ENCODE measurements around the gene MBD3. TPM values are rescaled to one million over a fixed set of nuclear protein-coding genes. Genes with fewer than 3 reads are reported as not detected.
A peak's percentile ranks its signal among the peaks of the same experiment; 100 is the strongest.
"Not testable (repeated sequence)": the region's sequence is repeated elsewhere in the genome, so short reads cannot be mapped to it uniquely, and the experiment has no call there.

MBD3 gene
- polyA plus RNA-seq, 12 donors, result 40.7 to 68.7 (median 44.7) TPM; not detected in 1

DNA sequence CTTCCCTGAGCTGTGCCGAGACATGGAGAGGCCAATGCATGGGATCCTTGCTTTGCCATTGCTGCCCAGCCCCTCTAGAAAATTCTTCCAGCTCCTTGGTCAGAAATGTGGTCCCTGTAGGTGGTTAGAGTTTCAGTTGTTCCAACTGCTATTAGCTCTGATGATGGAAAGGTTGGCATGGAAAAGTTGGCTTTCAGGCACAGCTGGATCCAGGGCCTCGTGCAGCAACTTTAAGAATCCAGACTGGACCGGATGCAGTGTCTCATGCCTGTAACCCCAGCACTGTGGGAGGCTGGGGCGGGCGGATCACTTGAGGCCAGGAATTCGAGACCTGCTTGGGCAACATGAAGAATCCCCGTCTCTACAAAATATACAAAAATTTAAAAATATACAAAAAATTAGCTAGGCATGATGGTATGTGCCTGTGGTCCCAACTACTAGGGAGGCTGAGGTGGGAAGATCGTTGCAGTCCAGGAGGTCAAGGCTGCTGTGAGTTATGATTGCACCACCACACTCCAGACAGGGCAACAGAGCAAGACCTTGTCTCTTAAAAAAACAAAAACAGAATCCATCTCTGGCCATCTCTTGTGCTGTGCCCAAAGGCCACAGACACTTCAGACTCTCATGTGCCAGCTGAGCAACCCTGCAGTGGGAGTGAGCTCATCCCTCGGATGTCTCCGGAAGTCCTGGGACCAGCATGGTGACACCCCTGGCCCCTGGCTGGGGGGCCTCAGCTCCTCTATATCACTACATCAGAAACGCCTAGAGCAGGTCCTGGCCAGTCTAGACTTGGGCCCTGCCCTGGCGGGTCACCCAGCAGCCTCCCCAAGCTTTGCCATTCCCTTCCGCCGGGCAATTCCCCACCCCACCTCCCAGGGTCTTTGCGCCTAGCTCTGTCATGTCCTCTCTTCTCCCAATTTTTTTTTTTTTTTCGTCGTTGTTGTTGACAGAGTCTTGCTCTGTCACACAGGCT, 41.3 kb downstream of the MBD3 start:
- DNase-seq, result no peak

DNA sequence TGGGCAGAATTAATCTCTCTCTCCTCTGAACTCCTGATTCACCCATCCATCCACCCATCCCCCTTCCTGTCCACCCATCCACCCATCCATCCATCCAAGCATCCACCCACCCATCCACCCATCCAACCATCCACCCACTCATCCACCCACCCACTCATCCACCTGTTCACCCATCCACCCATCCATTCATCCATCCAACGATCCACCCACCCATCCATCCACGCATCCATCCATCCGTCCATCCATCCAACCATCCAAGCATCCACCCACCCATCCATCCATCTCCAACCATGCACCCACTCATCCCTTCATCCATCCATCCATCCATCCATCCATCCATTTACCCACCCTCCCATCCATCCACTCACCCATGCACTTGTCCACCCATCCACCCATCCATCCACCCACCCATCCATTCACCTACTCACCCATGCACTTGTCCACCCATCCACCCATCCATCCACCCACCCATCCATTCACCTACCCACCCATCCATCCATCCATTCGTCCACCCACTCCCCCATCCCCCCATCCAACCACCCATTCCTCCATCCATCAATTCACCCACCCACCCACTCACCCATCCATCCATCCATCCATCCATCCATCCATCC, 43.2 kb downstream of the MBD3 start:
- DNase-seq, result no peak

DNA sequence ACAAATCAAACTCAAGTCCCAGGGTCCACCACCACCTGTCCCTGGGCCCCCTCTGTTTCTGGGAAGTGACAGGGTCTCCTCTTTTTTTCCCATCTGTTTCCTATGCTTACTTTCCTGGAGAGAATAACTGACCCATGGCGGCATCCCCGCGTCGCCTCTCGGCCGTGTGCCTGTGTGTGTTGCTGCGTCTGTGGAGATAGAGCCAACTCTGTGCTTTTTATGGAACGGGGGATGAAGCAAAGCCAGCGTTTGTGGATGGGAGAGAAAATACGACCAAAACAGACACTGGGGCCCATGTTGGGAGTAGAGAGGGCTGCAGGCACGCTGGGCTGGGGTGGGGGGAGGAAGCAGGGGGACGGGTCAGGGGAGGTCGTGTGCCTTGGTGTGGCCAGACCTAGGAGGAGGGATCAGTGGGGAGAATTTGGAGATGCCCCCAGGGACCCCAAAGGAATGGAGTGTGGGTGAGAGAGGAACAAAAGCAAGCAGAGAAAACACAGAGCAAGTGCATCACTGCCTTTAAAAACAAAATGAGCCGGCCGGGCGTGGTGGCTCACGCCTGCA, 52.2 kb downstream of the MBD3 start:
- peak; percentile 79 for DNase-seq

DNA sequence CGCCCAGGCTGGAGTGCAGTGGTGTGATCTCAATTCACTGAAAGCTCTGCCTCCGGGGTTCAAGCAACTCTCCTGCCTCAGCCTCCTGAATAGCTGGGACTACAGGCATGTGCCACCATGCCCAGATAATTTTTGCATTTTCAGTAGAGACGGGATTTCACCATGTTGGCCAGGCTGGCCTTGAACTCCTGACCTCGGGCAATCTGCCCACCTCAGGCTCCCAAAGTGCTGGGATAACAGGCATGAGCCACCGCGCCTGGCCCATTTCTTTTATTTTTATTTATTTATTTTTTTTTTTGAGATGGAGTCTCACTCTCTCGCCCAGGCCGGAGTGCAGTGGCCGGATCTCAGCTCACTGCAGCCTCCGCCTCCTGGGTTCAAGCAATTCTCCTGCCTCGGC, 52.9 kb downstream of the MBD3 start:
- not testable (repeated sequence) for DNase-seq

DNA sequence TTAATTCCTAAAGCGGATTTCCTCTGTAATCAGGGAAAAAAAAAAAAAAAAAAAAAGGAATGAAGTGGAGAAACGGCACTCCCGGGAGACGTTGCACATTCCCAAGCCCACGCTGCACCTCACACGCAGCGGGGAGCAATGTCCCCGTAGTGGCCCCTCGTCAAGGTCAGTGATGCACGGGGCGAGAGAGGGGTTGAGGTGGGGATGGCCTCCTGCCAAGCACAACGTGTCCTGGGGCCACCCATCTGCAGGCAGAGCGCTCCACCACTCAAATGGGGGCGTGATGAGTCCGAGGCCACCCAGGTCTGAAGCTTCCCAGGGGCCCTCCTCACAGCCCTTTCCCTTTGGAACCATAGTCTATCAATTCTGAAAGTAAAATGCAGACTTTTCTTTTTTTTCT, 53.7 kb downstream of the MBD3 start:
- DNase-seq, result no peak

DNA sequence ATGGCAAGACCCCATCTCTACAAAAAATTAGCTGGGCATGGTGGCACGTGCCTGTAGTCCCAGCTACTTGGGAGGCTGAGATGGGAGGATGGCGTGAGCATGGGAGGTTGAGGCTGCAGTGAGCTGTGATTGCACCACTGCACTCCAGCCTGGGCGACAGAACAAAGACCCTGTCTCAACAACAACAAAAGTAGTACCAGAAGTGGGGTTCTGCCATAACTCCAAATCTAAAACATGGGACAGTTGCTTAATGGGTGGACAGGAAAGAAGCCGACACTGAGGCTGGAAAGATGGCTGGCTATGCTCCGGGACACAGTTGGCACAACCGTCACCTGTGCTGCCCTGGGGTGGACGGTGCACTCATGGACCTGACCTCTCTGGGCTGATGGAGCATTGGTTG, 57.0 kb downstream of the MBD3 start:
- not testable (repeated sequence) for DNase-seq

DNA sequence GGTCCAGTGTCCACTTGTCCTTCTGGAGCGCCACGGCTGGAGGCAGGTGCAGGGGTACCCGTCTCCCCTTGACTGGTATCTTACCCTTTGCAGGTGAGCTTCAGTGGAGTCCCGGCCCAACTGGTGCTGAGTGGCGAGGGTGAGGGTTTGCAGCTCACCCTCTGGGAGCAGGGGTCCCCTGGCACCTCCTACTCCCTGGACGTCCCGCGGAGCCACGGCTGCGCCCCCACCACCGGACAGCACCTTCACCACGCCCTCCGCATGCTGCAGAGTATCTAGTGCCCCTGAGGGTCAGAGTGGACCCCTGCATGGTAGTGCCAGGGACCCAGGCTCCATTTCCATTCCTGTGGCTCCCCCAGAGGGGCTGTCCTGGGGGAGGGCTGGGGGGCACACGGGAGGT, 57.7 kb downstream of the MBD3 start:
- DNase-seq, result no peak

DNA sequence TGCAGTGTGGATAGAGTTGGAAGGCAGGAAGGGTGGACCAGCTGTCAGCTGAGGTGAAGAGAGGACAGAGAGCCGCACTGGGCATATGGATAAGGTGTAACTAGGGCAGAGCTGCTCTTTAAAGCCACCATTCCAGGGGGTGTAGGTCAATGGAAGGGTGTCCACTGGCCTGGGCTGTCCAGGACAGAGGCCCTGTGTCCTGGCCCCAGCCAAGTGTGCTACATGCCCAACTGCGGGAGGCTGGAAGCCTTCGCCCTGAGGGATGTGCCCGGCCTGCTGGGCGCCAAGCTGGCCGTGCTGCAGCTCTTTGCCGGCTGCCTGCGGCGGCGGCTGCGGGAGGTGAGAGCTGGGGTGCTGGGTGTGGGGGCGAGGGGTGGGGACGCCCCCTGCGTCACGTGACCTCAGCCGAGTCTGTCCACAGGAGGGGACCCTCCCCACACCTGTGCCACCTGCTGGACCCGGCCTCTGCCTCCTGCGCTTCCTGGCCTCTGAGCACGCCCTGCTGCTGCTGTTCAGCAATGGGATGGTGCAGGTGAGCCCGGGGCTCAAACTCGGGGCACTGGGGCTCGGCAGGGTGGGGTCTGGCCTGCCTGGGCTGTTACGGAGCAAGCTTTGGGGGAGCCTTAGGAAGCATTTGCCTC, 59.0 kb downstream of the MBD3 start:
- DNase-seq, result no peak

DNA sequence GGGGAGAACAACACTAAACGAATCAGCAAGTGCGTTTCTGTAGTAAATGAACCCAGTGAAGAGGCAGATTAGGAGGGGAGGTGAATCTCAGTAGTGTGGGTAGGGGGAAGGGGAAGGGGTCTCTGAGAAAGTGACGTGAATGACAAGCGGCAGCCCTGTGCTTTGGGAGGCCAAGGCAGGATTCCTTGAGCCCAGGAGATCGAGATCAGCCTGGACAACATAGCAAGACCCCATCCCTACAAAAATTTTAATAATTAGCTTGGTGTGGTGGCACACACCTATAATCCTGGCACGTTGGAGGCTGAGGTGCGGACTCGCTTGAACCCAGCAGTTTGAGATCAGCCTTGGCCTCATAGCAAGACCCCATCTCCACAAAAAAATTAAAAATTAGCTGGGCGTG, 60.7 kb downstream of the MBD3 start:
- no peak for DNase-seq

DNA sequence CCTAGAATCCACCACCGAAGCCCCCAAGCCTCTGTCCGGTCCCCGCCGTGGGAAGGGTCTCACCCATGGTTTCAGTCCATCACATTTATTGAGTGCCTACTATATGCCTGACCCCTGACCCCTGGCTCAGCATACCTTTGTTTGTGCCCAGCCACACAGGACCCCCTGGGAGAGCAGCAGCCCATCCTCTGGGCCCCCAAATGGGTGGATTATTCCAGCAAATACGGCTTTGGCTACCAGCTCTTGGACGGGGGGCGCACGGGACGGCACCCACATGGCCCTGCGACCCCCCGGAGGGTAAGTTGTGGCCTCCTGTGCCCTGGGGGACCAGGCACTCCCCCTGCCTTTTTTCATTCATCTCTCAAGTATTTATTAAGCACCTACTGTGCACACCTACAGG, 61.1 kb downstream of the MBD3 start:
- no peak for DNase-seq

DNA sequence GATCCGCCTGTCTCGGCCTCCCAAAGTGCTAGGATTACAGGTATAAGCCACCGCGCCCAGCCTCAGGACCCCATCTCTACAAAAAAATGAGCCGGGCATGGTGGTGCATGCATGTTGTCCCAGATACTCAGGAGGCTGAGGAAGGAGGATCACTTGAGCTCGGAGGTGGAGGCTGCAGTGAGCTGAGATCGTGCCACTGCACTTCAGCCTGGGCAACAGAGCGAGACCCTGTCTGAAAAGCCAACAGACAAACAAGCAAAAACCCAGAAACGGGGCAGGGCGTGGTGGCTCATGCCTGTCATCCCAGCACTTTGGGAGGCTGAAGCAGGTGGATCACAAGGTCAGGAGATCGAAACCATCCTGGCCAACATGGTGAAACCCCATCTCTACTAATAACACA, 61.8 kb downstream of the MBD3 start:
- DNase-seq, result not testable (repeated sequence)

DNA sequence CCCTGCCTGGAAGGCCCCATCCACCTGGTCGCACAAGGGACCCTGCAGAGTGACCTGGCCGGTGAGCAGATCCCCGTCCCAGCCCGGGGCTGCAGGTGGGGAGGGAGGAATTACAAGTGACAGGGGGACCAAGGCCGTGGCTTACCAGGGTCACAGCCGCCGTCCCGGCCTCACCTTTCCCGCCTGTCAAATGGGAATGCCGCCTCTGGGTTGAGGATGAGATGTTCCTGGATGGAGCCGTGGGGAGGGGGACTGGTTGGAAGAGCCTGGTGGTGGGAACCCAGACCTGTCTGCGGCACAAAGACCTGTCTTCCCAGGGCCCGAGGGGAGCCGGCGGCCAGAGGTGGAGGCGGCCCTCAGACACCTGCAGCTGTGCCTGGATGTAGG, 63.2 kb downstream of the MBD3 start:
- no peak for DNase-seq

DNA sequence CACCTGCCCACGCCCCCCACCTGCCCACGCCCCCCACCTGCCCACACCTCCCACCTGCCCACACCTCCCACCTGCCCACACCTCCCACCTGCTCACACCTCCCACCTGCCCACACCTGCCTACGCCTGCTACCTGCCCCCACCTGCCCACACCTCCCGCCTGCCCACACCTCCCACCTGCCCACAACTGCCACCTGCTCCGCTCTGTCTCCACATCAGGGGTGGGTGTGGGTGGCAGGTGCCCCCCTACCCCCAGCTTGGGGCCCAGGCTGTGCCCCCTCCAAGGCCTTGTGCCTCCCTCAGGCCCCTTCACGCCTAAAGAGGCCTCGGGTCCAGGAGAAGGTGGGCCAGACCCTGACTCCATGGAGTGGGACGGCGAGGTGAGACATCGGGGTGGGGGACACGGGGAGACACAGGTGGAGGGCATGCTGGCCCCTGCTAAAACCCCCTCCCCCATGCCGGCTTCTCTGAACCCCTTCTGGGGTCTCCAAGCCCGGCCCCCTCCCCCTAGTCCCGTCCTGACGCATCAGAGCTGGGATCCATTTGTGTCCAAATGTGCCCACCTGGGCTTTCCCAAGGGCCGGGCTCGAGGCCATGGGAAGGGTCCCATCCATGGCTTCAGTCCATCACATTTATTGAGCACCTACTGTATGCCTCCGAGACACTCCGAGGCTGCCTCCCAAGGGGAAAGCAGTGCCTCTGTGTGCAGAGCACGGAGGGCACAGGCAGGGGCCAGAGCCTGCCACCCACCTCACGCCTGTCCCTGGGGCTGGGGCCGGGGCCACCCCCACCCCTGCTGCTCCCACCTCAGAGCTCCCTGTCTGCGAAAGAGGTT, 63.9 kb downstream of the MBD3 start:
- no peak for DNase-seq

DNA sequence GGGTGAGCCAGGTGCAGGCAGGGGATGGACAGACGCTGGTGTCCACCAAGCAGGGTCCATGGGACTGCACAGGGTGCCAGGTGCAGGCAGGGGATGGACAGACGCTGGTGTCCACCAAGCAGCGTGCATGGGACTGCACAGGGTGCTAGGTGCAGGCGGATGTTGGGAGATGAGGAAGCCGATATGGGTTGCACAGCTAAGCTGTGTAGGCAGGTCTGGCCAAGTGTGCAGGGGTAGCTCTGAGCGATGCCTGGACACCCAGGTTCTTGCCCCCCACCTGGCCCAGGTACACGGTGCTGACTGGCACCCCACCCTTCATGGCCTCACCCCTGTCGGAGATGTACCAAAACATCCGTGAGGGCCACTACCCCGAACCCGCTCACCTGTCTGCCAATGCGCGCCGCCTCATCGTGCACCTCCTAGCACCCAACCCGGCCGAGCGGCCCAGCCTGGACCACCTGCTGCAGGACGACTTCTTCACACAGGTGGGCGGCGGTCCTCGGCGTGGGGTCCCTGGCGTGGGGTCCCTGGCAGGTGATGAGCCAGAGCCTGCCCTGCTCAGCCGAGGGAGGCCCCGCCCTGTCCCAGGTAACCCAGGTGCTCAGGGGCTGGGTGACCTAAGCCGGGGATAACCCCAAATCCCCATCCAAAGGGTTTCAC, 64.9 kb downstream of the MBD3 start:
- no peak for DNase-seq

DNA sequence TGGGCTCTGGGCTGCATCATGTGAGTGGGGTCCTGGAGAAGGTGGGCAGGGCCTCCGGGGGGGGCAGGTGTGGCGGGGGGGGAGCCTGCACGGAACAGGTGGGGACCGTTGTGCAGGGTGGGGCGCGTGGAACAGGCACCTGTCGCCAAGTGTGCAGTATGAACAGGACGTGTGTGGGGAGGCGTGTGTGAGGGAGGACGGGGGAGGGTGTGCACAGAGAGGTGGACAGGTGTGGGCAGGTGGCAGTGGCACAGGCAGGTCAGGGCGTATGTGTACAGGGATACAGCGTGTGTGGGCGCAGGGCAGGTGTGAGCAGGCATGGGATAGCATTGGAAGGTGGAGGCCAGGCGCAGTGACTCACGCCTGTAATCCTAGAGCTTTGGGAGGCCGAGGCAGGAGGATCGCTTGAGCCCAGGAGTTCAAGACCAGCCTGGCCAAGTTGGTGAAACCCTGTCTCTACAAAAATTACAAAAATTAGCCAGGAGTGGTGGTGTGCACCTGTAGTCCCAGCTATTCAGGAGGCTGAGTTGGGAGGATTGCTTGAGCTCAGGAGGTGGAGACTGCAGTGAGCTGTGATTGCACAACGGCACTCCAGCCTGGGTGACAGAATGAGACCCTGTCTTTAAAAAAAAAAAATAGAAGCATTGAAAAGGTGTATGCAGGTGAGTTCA, 65.6 kb downstream of the MBD3 start:
- DNase-seq, result no peak

DNA sequence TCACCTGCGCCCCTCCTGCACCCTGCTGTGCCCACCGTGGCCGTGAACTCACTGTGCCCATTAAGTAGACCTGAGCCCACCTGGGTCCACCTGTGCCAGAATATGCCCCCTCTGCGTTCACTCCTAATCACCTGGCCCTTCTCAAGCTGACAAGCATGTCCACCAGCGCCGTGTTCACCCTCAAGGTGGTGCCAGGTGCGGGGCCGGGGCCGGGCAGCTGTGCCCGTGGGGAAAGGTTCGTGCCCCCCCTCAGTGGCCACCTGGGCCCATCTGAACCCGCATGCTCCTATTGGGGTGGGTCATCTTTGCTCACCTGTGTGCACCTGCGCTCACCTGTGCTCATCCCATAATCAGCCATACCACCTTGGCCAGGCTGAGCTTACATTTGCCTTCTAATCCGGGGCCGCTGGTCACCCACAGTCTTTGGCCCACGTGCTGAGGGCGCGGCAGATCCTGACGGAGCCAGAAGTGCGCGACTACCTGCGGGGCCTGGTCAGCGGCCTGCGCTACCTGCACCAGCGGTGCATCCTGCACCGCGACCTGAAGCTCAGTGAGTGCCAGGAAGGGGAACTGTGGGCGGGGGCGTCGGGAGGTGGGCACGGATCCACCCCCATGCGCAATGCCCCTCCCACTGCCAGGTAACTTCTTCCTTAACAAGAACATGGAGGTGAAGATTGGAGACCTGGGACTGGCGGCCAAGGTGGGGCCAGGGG, 66.4 kb downstream of the MBD3 start:
- DNase-seq, result no peak

DNA sequence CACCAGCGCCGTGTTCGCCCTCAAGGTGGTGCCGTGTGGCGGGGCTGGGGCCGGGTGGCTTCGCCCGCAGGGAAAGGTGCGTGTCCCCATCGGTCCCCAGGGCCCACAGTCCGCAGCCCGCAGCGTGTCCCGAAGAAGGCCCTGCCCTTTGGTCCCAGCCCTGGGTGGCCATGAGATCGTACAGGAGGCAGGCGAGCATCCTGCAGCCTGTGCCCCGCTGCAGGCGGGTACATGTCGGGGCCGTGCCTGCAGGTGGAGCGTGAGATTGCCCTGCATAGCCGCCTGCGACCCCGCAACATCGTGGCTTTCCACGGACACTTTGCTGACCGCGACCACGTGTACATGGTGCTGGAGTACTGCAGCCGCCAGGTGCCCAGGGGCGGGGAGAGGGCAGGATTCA, 67.3 kb downstream of the MBD3 start:
- no peak for DNase-seq

DNA sequence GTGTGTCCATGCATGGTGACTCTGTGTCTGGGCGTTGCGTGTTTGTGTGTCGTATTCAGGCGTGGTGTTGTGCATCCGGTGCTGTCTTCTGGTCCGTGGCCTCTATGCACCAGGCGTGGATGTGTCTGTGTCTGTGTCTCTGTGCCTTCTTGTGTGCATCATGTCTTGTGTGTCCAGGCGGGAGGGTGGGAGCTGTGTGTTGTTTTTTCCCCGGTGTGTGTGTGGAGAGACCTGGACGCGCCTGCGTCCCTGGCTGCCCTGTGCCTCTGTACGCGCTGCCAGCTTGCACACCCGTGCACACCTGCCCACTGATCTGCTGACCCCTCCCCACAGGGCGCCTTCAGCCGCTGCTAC, 67.7 kb downstream of the MBD3 start:
- no peak for DNase-seq

DNA sequence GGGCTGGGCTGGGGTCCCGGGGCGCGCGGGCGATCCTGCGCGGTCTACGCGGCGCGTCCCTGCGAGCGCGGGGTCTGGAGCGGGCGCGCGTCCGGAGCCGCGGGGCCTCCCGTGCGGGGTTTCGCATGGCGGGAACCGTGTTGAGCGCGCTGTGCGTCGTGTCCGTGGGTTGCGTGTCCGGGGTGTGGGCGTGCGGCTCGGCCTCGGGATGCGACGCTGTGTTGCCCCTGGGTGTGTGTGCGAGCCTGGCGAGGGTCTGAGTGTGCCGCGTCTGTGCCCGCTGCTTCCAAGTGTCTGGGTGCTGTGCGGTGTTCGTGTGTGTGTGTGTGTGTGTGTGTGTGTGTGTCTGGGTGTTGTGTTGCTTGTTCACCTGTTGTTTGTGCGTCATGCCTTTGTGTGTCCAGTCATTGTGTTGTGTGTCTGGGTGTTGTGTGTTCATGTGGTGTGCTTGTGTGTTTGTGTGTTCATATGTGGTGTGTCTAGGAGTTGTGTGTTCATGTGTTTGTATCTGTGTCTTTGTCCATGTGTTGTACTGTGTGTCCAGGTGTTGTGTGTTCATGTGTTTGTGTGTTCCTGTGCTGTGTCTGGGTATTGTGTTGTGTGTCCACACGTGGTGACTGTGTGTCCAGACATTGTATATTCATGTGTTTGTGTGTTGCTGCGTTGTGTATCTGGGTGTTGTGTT, 68.2 kb downstream of the MBD3 start:
- no peak for DNase-seq
